DND-41 (cell line): Measurements from ENCODE around the gene MYD88.

Experiments used
- CTCF ChIP-seq: IDR thresholded peaks from 2 replicates; pipeline ENCODE4 v1.5.1; 2012; ENCODE audit warnings: borderline replicate concordance, low read length, moderate library complexity, mild to moderate bottlenecking; ENCODE audit not compliant: poor library complexity, severe bottlenecking; ENCODE audit errors: extremely low read depth
- EZH2 ChIP-seq: IDR thresholded peaks from 3 replicates; pipeline ENCODE4 v1.6.1; 2012; ENCODE audit warnings: borderline replicate concordance, low read depth, mild to moderate bottlenecking, moderate library complexity, low read length, inconsistent platforms; ENCODE audit not compliant: severe bottlenecking

GRCh38 chr3:38154625-38155255 is 16.3 kb downstream of the MYD88 start:
- TF ChIP-seq CTCF, result no peak
- no peak for TF ChIP-seq EZH2
